Transverse colon (tissue), 4 donors: ENCODE measurements around the gene BCL11A. TPM values are rescaled to one million over a fixed set of nuclear protein-coding genes. Genes with fewer than 3 reads are reported as not detected.

ENCODE experiments used
- DNase-seq: peaks from one replicate; pipeline ENCODE4 v3.0.0-alpha.2; 2019
- H3K27ac ChIP-seq, 4 donors: fragments of 200-600 bp; sonication (generic); 2 replicates each; pipeline ENCODE4 v1.5.1; 2016 to 2018; ENCODE audit warnings: inconsistent platforms in 4 of 4
- H3K27me3 ChIP-seq: fragments of 200-600 bp; sonication (generic); 2 replicates; pipeline ENCODE4 v1.5.1; 2017; ENCODE audit warnings: inconsistent platforms
- H3K36me3 ChIP-seq, 4 donors: fragments of 200-600 bp; sonication (generic); 2 replicates each; pipeline ENCODE4 v1.5.1; 2017 to 2019; ENCODE audit warnings: inconsistent platforms in 4 of 4
- H3K4me1 ChIP-seq, 4 donors: fragments of 200-600 bp; sonication (generic); 2 replicates each; pipeline ENCODE4 v1.5.1; 2017 to 2020; ENCODE audit warnings: inconsistent platforms in 4 of 4
- H3K4me3 ChIP-seq, 4 donors: fragments of 200-600 bp; sonication (generic); 1 replicate in 1 of 4; 2 replicates in 3 of 4; pipeline versions ENCODE4 v1.5.1 to v1.6.1; 2017 to 2019; ENCODE audit warnings: inconsistent platforms in 4 of 4
- H3K9me3 ChIP-seq, 2 donors: fragments of 200-600 bp; sonication (generic); 2 replicates each; pipeline ENCODE4 v1.5.1; 2017 to 2019; ENCODE audit warnings: inconsistent platforms in 2 of 2
- EP300 ChIP-seq: sonication (generic); formaldehyde crosslinking; IDR thresholded peaks from one replicate; pipeline ENCODE4 v1.6.1; 2017; ENCODE audit warnings: antibody characterized with exemption, low read depth
- POLR2A ChIP-seq: fragments of 450-650 bp; IDR thresholded peaks from one replicate; pipeline ENCODE4 v1.6.1; 2016; ENCODE audit warnings: antibody characterized with exemption, mild to moderate bottlenecking, moderate library complexity
- POLR2AphosphoS5 ChIP-seq, 3 donors: sonication (generic); formaldehyde crosslinking; IDR thresholded peaks; one replicate each; pipeline ENCODE4 v1.6.1; 2016; ENCODE audit warnings: antibody characterized with exemption in 3 of 3
- WGBS, 2 donors: methylation state at CpG; one replicate each; pipeline ENCODE4 v1.1.5; 2018; ENCODE audit warnings: low coverage in 1 of 2; 5-methylcytosine and 5-hydroxymethylcytosine counted together
- in situ Hi-C, 4 donors: fragments of 200-750 bp; cut with MboI; loops; one replicate each; pipeline versions ENCODE4 v1.15.0 to v1.15.1; 2017; ENCODE audit warnings: low sequenced_read_pairs in 3 of 4, low pct_ligation_motif_present in 1 of 4, low pct_unique_long_range_greater_than_20kb in 1 of 4
- intact Hi-C: fragments of 100-400 bp; cut with DNase I; formaldehyde crosslinking; loops from one replicate; pipeline ENCODE4 v1.15.1; 2023; ENCODE audit warnings: low total_unique reads
- total RNA-seq, 4 donors: library from RNA; depleted of rRNA; stranded (reverse); fragments of >200 nt; gene quantifications; one replicate each; pipeline ENCODE4 v1.1.0, GENCODE V29; 2016
- TF ChIP-seq, protein P1 (sequence below), 5 experiments: fragments of 200-600 bp in 3 of 5; fragments of 450-650 bp in 2 of 5; sonication (generic) in 3 of 5; IDR thresholded peaks; 1 replicate in 2 of 5; 2 replicates in 3 of 5; pipeline ENCODE4 v1.5.1; 2016 to 2017; ENCODE audit warnings: antibody characterized with exemption in 5 of 5, inconsistent platforms in 3 of 5, mild to moderate bottlenecking in 2 of 5, moderate library complexity in 1 of 5

BCL11A gene
- total RNA-seq, 4 donors from 2014 or later = 11.3 to 38.1 (median 19.9) TPM

DNA sequence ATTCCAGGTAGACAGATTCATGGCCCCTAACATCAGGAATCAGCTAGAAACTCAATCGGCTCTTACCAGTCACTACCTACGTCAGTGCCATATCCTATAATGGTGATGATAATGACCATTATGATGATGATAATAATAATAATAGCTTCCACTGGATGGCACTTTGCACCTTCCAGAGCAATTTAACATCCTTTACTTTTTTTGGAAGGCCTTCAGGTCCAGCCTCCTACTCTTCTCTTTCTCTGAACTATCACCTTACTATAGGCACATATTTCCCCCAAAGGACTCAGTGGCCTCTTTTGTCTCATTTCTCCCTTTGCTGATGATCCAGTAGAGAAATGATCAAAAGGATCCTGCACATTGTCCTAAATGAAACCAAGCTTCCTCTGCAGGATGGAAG, 56.0 kb downstream of the BCL11A start:
- no peaks in the 10 kb centered on the region for H3K9me3 ChIP-seq
- H3K4me3 ChIP-seq = no peak overlapping the region
- 71 to 87% methylated on average over 1 to 2 of the region's 2 CpGs for WGBS, 2 donors
- H3K27me3 ChIP-seq = no peaks in the 10 kb centered on the region
- DNase-seq = no peak
- peaks cover 0 to 20% (median 13%) of the 10 kb centered on the region in 4 donors for H3K4me1 ChIP-seq
- H3K27ac ChIP-seq = no peak overlapping the region
- intact Hi-C loops (no loop called here), in situ Hi-C loops (no loop called here)
- TF ChIP-seq, protein P1, sequence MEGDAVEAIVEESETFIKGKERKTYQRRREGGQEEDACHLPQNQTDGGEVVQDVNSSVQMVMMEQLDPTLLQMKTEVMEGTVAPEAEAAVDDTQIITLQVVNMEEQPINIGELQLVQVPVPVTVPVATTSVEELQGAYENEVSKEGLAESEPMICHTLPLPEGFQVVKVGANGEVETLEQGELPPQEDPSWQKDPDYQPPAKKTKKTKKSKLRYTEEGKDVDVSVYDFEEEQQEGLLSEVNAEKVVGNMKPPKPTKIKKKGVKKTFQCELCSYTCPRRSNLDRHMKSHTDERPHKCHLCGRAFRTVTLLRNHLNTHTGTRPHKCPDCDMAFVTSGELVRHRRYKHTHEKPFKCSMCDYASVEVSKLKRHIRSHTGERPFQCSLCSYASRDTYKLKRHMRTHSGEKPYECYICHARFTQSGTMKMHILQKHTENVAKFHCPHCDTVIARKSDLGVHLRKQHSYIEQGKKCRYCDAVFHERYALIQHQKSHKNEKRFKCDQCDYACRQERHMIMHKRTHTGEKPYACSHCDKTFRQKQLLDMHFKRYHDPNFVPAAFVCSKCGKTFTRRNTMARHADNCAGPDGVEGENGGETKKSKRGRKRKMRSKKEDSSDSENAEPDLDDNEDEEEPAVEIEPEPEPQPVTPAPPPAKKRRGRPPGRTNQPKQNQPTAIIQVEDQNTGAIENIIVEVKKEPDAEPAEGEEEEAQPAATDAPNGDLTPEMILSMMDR (IDR thresholded peaks at IDR 0.05) = no peak
- TF ChIP-seq EP300 = no peak
- H3K36me3 ChIP-seq = no peaks in the 10 kb centered on the region

DNA sequence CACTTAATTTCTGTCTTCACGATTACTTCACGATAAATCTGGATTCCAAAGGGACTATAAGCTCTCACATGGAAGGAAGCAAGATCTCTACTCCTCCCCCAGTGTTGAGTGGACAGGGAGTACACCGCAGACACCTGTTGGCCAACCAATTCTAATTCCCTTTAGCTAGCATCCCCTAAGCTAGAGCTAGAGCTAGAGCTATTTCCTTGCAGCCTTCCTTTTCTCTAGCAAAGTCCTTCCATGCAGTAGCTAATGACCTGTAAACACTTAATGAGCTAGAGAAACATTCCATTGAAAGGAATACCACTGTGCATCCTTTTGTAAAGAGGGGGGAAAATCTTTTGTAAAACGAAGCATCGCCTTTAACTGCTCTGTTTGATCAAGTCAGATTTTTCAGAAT, 56.5 kb downstream of the BCL11A start:
- no peaks in the 10 kb centered on the region for H3K36me3 ChIP-seq
- H3K4me1 ChIP-seq = peaks cover 0 to 19% (median 13%) of the 10 kb centered on the region in 4 donors
- no peak for DNase-seq
- TF ChIP-seq EP300 (no peak), POLR2A (no peak), POLR2AphosphoS5 (IDR thresholded peaks at IDR 0.05) (no peak)
- TF ChIP-seq, protein P1 (IDR thresholded peaks at IDR 0.05) = no peak
- H3K4me3 ChIP-seq = no peak overlapping the region
- H3K27me3 ChIP-seq = no peaks in the 10 kb centered on the region
- intact Hi-C loops (no loop called here), in situ Hi-C loops (no loop called here)
- no peaks in the 10 kb centered on the region for H3K9me3 ChIP-seq
- no peak overlapping the region for H3K27ac ChIP-seq
- 94 to 96% methylated on average over 5 of the region's 5 CpGs for WGBS, 2 donors

DNA sequence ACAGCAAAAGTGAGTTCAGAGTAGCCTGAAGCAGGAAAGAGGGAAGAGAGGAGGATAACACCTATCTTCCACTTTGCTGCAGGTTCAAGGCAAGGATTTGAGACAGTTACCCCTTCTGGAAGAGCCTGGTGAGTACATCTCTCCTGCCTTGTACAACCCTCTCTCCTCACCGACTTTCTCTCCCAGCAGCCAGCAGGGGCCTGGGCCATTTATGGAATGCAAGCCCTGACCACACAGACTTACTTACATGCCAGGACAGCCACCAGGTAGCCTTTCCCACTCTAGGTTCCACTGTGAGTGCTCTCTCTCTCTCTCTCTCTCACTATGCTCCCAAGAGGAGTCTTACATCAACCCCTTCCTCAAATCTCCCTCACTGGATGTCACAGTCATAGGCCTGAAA, 57.0 kb downstream of the BCL11A start:
- Histone ChIP-seq H3K36me3 (no peaks in the 10 kb centered on the region), H3K4me1 (peaks cover 0 to 16% (median 13%) of the 10 kb centered on the region in 4 donors), H3K4me3 (no peak overlapping the region), H3K27me3 (no peaks in the 10 kb centered on the region), H3K9me3 (no peaks in the 10 kb centered on the region), H3K27ac (no peak overlapping the region)
- intact Hi-C loops = no loop called here
- DNase-seq = no peak
- 83 to 100% methylated on average over 1 of the region's 1 CpG for WGBS, 2 donors
- in situ Hi-C loops = no loop called here
- TF ChIP-seq POLR2A (no peak), EP300 (no peak)

DNA sequence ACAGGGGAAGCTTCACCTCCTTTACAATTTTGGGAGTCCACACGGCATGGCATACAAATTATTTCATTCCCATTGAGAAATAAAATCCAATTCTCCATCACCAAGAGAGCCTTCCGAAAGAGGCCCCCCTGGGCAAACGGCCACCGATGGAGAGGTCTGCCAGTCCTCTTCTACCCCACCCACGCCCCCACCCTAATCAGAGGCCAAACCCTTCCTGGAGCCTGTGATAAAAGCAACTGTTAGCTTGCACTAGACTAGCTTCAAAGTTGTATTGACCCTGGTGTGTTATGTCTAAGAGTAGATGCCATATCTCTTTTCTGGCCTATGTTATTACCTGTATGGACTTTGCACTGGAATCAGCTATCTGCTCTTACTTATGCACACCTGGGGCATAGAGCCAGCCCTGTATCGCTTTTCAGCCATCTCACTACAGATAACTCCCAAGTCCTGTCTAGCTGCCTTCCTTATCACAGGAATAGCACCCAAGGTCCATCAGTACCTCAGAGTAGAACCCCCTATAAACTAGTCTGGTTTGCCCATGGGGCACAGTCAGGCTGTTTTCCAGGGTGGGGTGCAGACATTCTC, 58.3 kb downstream of the BCL11A start:
- peak overlapping the region; percentile 44 to 62 (median 52) for H3K27ac ChIP-seq
- DNase-seq = peak; percentile 70
- 56 to 70% methylated on average over 2 to 6 of the region's 6 CpGs for WGBS, 2 donors
- H3K4me3 ChIP-seq = no peak overlapping the region
- intact Hi-C loops = no loop called here
- no peaks in the 10 kb centered on the region for H3K36me3 ChIP-seq
- H3K9me3 ChIP-seq = no peaks in the 10 kb centered on the region
- in situ Hi-C loops = no loop called here
- H3K27me3 ChIP-seq = no peaks in the 10 kb centered on the region
- peak in 1 of 3 donors; percentile 31 for TF ChIP-seq POLR2AphosphoS5 (IDR thresholded peaks at IDR 0.05)
- TF ChIP-seq, protein P1 (IDR thresholded peaks at IDR 0.05) = no peak
- H3K4me1 ChIP-seq = peaks cover 0 to 16% (median 13%) of the 10 kb centered on the region in 4 donors

DNA sequence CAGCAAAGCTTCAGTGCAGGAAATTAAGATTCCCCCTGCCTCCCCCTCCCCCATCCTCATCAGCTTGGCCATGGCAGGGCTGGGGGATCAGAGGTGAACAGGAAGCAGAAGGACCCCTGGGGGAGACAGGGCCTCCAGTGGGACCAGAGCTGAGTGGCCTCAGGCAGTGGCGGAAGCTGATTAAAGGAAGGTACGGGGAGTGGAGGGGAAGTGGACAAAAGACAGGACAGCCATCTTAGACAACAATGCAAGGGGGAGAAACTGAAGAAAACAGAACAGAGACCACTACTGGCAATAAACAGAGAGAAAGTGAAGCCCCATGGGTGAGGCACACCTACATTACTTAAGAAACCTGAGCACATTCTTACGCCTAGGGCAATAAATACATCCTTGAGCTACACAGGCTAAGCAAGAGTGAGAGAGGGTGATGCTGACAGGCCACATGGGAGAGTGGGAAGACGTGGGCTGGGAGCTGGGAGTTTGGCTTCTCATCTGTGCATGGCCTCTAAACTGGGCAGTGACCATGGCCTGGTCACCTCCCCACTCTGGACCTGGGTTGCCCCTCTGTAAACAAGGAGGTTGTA, 59.6 kb downstream of the BCL11A start:
- intact Hi-C loops = no loop called here
- no peak for DNase-seq
- no peaks in the 10 kb centered on the region for H3K36me3 ChIP-seq

More for the DNA sequence above, 59.6 kb downstream of the BCL11A start:
- no peak overlapping the region for H3K27ac ChIP-seq
- no peak overlapping the region for H3K4me3 ChIP-seq
- H3K27me3 ChIP-seq = no peaks in the 10 kb centered on the region
- 71 to 80% methylated on average over 4 of the region's 4 CpGs for WGBS, 2 donors
- peaks cover 0 to 16% (median 13%) of the 10 kb centered on the region in 4 donors for H3K4me1 ChIP-seq
- TF ChIP-seq, protein P1 (IDR thresholded peaks at IDR 0.05) = no peak
- TF ChIP-seq POLR2AphosphoS5 (IDR thresholded peaks at IDR 0.05) (no peak), POLR2A (no peak), EP300 (no peak)
- in situ Hi-C loops = no loop called here
- H3K9me3 ChIP-seq = no peaks in the 10 kb centered on the region
